C4-2B (cell line): ENCODE results near the gene SNAP25.

Experiments used
- H3K27ac ChIP-seq: fragments of 450-650 bp; 2 replicates; pipeline ENCODE4 v1.5.1; 2017
- CTCF ChIP-seq: fragments of 450-650 bp; conservative IDR thresholded peaks from 2 replicates; pipeline ENCODE4 v1.5.1; 2017; ENCODE audit warnings: mild to moderate bottlenecking
- ZFX ChIP-seq: fragments of 450-650 bp; IDR thresholded peaks from 2 replicates; pipeline ENCODE4 v1.6.1; 2017

SNAP25 gene

GRCh38 chr20:10217721-10218410 is 764 bp upstream of the SNAP25 start:
- no peak for TF ChIP-seq ZFX
- no peak for TF ChIP-seq CTCF
- no peak overlapping the region for H3K27ac ChIP-seq

GRCh38 chr20:10219452-10219791 is 792 bp downstream of the SNAP25 start:
- H3K27ac ChIP-seq, result no peak overlapping the region
- no peak for TF ChIP-seq CTCF
- TF ChIP-seq ZFX, result no peak

- H3K27ac ChIP-seq, result no peak overlapping the region
- TF ChIP-seq ZFX (no peak), CTCF (no peak)
Measured at GRCh38 chr20:10219993-10220750, 1.5 kb downstream of the SNAP25 start.

- H3K27ac ChIP-seq, result no peak overlapping the region
- TF ChIP-seq ZFX (no peak), CTCF (no peak)
Measured at GRCh38 chr20:10221021-10221420, 2.4 kb downstream of the SNAP25 start.

GRCh38 chr20:10225439-10226060 is 6.9 kb downstream of the SNAP25 start:
- no peak overlapping the region for H3K27ac ChIP-seq
- TF ChIP-seq CTCF, result peak; percentile 31
- TF ChIP-seq ZFX, result no peak

- no peak for TF ChIP-seq CTCF
- TF ChIP-seq ZFX, result no peak
- H3K27ac ChIP-seq, result no peak overlapping the region
Measured at GRCh38 chr20:10228330-10228729, 9.7 kb downstream of the SNAP25 start.

- H3K27ac ChIP-seq, result no peak overlapping the region
- TF ChIP-seq ZFX (no peak), CTCF (no peak)
Measured at GRCh38 chr20:10231290-10231689, 12.7 kb downstream of the SNAP25 start.
